ENCODE results near the gene AFDN.

AFDN gene

GRCh38 chr6:167872538-167873210, 46.0 kb downstream of the AFDN start:
- no peak for DNase-seq

- no peak for DNase-seq
These were observed 51.5 kb downstream of the AFDN start for GRCh38 chr6:167877994-167878779.

- no peak for DNase-seq
These were observed 52.9 kb downstream of the AFDN start for GRCh38 chr6:167879612-167880011.

- no peak for DNase-seq
These were observed 54.6 kb downstream of the AFDN start for GRCh38 chr6:167881327-167881726.

GRCh38 chr6:167882244-167882643, 55.5 kb downstream of the AFDN start:
- DNase-seq = no peak

- DNase-seq = no peak
These were observed 61.4 kb downstream of the AFDN start for GRCh38 chr6:167888098-167888497.

- DNase-seq = peak; percentile 46
These were observed 66.4 kb downstream of the AFDN start for GRCh38 chr6:167892835-167893815.

- no peak for DNase-seq
These were observed 68.3 kb downstream of the AFDN start for GRCh38 chr6:167894965-167895364.

GRCh38 chr6:167896648-167897047, 69.9 kb downstream of the AFDN start:
- no peak for DNase-seq

GRCh38 chr6:167898673-167899311, 72.1 kb downstream of the AFDN start:
- DNase-seq = peak; percentile 40

- no peak for DNase-seq
These were observed 78.1 kb downstream of the AFDN start for GRCh38 chr6:167904791-167905190.

- peak; percentile 5 for DNase-seq
These were observed 80.2 kb downstream of the AFDN start for GRCh38 chr6:167906899-167907298.

GRCh38 chr6:167907837-167908681, 81.3 kb downstream of the AFDN start:
- peak; percentile 34 for DNase-seq

GRCh38 chr6:167910007-167910406, 83.3 kb downstream of the AFDN start:
- no peak for DNase-seq

- DNase-seq = no peak
These were observed 83.9 kb downstream of the AFDN start for GRCh38 chr6:167910652-167911051.

GRCh38 chr6:167912494-167912893, 85.8 kb downstream of the AFDN start:
- DNase-seq = no peak

- DNase-seq = no peak
These were observed 87.0 kb downstream of the AFDN start for GRCh38 chr6:167913699-167914098.

GRCh38 chr6:167915139-167915538, 88.4 kb downstream of the AFDN start:
- no peak for DNase-seq

GRCh38 chr6:167917551-167918154, 90.9 kb downstream of the AFDN start:
- DNase-seq = no peak

- DNase-seq = no peak
These were observed 92.0 kb downstream of the AFDN start for GRCh38 chr6:167918548-167919278.
